ENCODE data around the gene DNAH17. TPM values are rescaled to one million over a fixed set of nuclear protein-coding genes. Genes with fewer than 3 reads are reported as not detected.

Gene DNAH17
- total RNA-seq, 1 experiment from 2014 or later = 0.69 TPM

GRCh38 chr17:78537217-78537860 is 39.9 kb downstream of the DNAH17 start:
- ATAC-seq = no peak

More at GRCh38 chr17:78537217-78537860, 39.9 kb downstream of the DNAH17 start:
- H3K9ac ChIP-seq (ENCODE audit: low read length) = no peak overlapping the region
- H3K27me3 ChIP-seq (ENCODE audit: insufficient read depth, low read length) = no peaks in the 10 kb centered on the region
- ChIA-PET POLR2A (no interaction called here), RAD21 (ENCODE audit: low non-redundant PET in 1 of 2, low total read pairs in 2 of 2, uncharacterized antibody in 2 of 2, unreplicated experiment in 2 of 2) (no interaction called here), CTCF (interaction anchor here (1.5 kb wide), 1 partner anchor 23 kb away, joined by 3 read pairs; no protein-coding TSS in a partner anchor)
- H3K79me2 ChIP-seq (ENCODE audit: insufficient read depth, low read length) = no peaks in the 10 kb centered on the region
- DNase-seq (ENCODE audit: low read depth, low spot score) = no peak
- no peak overlapping the region for H2AFZ ChIP-seq (ENCODE audit: low read depth, low read length, poor library complexity, severe bottlenecking)
- no peak overlapping the region for H3K4me2 ChIP-seq (ENCODE audit: low read length)
- no peak for TF ChIP-seq SIN3A (IDR thresholded peaks at IDR 0.05; ENCODE audit: low read depth)
- TF ChIP-seq RAD21 (IDR thresholded peaks at IDR 0.05; ENCODE audit: low read depth) = no peak
- TF ChIP-seq, protein P1, sequence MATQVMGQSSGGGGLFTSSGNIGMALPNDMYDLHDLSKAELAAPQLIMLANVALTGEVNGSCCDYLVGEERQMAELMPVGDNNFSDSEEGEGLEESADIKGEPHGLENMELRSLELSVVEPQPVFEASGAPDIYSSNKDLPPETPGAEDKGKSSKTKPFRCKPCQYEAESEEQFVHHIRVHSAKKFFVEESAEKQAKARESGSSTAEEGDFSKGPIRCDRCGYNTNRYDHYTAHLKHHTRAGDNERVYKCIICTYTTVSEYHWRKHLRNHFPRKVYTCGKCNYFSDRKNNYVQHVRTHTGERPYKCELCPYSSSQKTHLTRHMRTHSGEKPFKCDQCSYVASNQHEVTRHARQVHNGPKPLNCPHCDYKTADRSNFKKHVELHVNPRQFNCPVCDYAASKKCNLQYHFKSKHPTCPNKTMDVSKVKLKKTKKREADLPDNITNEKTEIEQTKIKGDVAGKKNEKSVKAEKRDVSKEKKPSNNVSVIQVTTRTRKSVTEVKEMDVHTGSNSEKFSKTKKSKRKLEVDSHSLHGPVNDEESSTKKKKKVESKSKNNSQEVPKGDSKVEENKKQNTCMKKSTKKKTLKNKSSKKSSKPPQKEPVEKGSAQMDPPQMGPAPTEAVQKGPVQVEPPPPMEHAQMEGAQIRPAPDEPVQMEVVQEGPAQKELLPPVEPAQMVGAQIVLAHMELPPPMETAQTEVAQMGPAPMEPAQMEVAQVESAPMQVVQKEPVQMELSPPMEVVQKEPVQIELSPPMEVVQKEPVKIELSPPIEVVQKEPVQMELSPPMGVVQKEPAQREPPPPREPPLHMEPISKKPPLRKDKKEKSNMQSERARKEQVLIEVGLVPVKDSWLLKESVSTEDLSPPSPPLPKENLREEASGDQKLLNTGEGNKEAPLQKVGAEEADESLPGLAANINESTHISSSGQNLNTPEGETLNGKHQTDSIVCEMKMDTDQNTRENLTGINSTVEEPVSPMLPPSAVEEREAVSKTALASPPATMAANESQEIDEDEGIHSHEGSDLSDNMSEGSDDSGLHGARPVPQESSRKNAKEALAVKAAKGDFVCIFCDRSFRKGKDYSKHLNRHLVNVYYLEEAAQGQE (IDR thresholded peaks at IDR 0.05; ENCODE audit: low read depth) = no peak
- TF ChIP-seq ZNF274 (IDR thresholded peaks at IDR 0.05; ENCODE audit: low read depth, low read length) = no peak
- TF ChIP-seq SP1 (IDR thresholded peaks at IDR 0.05; ENCODE audit: low read depth) = no peak
- TF ChIP-seq EZH2phosphoT487 (IDR thresholded peaks at IDR 0.05; ENCODE audit: borderline replicate concordance) = no peak
- BruUV-seq (replicated peaks) = no TSS peak
- H4K20me1 ChIP-seq (ENCODE audit: insufficient read depth) = no peaks in the 10 kb centered on the region
- H3K36me3 ChIP-seq (ENCODE audit: control insufficient read depth in 1 of 2, insufficient read depth in 2 of 2, low read length in 2 of 2) = no peaks in the 10 kb centered on the region
- H3K9me2 ChIP-seq (ENCODE audit: insufficient read depth) = no peaks in the 10 kb centered on the region
- H3K4me1 ChIP-seq (ENCODE audit: control insufficient read depth in 1 of 2, insufficient read depth in 2 of 2, low read length in 2 of 2) = peaks cover 0 to 24% of the 10 kb centered on the region in 2 experiments; a peak in 2 of 4 replicates
- intact Hi-C loops (cut with micrococcal nuclease) = no loop called here
- no peak overlapping the region for H3K27ac ChIP-seq (ENCODE audit: low read depth, low read length)
- no peaks in the 10 kb centered on the region for H3K9me3 ChIP-seq (ENCODE audit: control insufficient read depth in 1 of 2, insufficient read depth in 1 of 2, low read depth in 1 of 2, low read length in 2 of 2)
- no peak overlapping the region for H3K4me3 ChIP-seq (replicated peaks in 1 of 2; ENCODE audit: low read depth in 1 of 2, low read length in 2 of 2)

All from HCT116 (cell line).